Colonic mucosa (tissue), 4 donors: ENCODE results near the gene CCRL2. TPM values are rescaled to one million over a fixed set of nuclear protein-coding genes. Genes with fewer than 3 reads are reported as not detected.
"Not testable (repeated sequence)": the region's sequence is repeated elsewhere in the genome, so short reads cannot be mapped to it uniquely, and the experiment has no call there.

ENCODE experiments used
- DNase-seq: peaks from one replicate; pipeline ENCODE4 v3.0.0-alpha.2; 2020
- H3K27ac ChIP-seq: fragments of 200-600 bp; one replicate; pipeline ENCODE4 v1.8.0; 2021
- H3K27me3 ChIP-seq: fragments of 200-600 bp; one replicate; pipeline ENCODE4 v1.8.0; 2021
- H3K36me3 ChIP-seq: fragments of 200-600 bp; one replicate; pipeline ENCODE4 v1.8.0; 2021
- H3K4me1 ChIP-seq: fragments of 200-600 bp; one replicate; pipeline ENCODE4 v1.8.0; 2021; ENCODE audit warnings: mild to moderate bottlenecking
- H3K4me3 ChIP-seq: fragments of 200-600 bp; one replicate; pipeline ENCODE4 v1.8.0; 2021
- H3K9ac ChIP-seq, 2 donors: one replicate each; pipeline ENCODE4 v1.7.0; 2013; ENCODE audit warnings: control low read depth in 2 of 2, low read depth in 2 of 2, low read length in 2 of 2
- H3K9me3 ChIP-seq: fragments of 200-600 bp; one replicate; pipeline ENCODE4 v1.8.0; 2021
- CTCF ChIP-seq: fragments of 200-600 bp; IDR thresholded peaks from one replicate; pipeline ENCODE4 v1.8.0; 2022; ENCODE audit warnings: antibody characterized with exemption, mild to moderate bottlenecking
- intact Hi-C: fragments of 100-400 bp; cut with DNase I; formaldehyde crosslinking; loops from one replicate; pipeline ENCODE4 v1.14.1; 2022
- total RNA-seq, 2 donors: library from RNA; stranded (reverse); fragmentation: NEBNext Ultra II Directional in 1 of 2; extraction: Animal tissue kit (Norgen Biotek cat#: 25700) in 1 of 2; gene quantifications; one replicate each; pipeline ENCODE4 v1.2.1, GENCODE V29; 2021
- donor health status: healthy.
- donor health status: DM: no; HTN: no; CAD: no.
- donor health status: DM: no; HTN: no; CAD: no.

The CCRL2 gene
- total RNA-seq, 2 donors from 2014 or later: 10.9 to 17.6 TPM

GRCh38 chr3:46419816-46420215 is 12.8 kb downstream of the CCRL2 start:
- no peak for TF ChIP-seq CTCF
- DNase-seq: no peak
- no peaks in the 10 kb centered on the region for H3K4me1 ChIP-seq
- intact Hi-C loops: no loop called here
- no peaks in the 10 kb centered on the region for H3K9me3 ChIP-seq
- H3K36me3 ChIP-seq: no peaks in the 10 kb centered on the region
- no peak overlapping the region for H3K27ac ChIP-seq
- H3K27me3 ChIP-seq: no peaks in the 10 kb centered on the region
- no peak overlapping the region for H3K4me3 ChIP-seq
- no peak overlapping the region for H3K9ac ChIP-seq

- Histone ChIP-seq H3K9ac (no peak overlapping the region), H3K9me3 (no peaks in the 10 kb centered on the region), H3K4me1 (no peaks in the 10 kb centered on the region), H3K4me3 (no peak overlapping the region), H3K27me3 (no peaks in the 10 kb centered on the region), H3K27ac (no peak overlapping the region), H3K36me3 (no peaks in the 10 kb centered on the region)
- intact Hi-C loops: no loop called here
- TF ChIP-seq CTCF: no peak
- DNase-seq: no peak
Measured at GRCh38 chr3:46420931-46421330, 13.9 kb downstream of the CCRL2 start.

- H3K9me3 ChIP-seq: no peaks in the 10 kb centered on the region
- TF ChIP-seq CTCF: no peak
- no peaks in the 10 kb centered on the region for H3K4me1 ChIP-seq
- DNase-seq: no peak
- H3K9ac ChIP-seq: no peak overlapping the region
- no peak overlapping the region for H3K4me3 ChIP-seq
- H3K36me3 ChIP-seq: no peaks in the 10 kb centered on the region
- H3K27me3 ChIP-seq: no peaks in the 10 kb centered on the region
- H3K27ac ChIP-seq: no peak overlapping the region
- intact Hi-C loops: no loop called here
Measured at GRCh38 chr3:46422617-46423016, 15.6 kb downstream of the CCRL2 start.

DNA sequence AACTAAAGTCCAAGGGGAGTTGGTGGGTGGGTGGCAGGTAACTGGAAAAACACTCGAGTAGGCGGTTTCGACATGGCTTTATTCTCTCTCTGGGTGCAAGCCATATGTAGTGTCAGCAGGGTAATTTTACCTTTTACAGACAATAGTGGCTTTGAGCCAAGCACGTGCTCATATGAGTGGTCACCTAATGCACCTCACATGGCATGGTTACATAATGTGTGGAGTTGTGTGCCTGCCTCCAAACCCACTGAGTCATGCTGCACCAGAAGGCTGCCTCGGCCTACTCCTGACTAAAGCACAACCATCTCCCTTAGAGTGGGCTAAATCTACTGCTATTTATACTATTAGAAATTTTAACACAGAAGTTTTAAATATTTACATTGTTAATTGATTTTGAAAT is 16.5 kb downstream of the CCRL2 start:
- no peak for DNase-seq
- no peaks in the 10 kb centered on the region for H3K4me1 ChIP-seq
- no peaks in the 10 kb centered on the region for H3K36me3 ChIP-seq
- TF ChIP-seq CTCF: no peak
- no peak overlapping the region for H3K9ac ChIP-seq
- no peaks in the 10 kb centered on the region for H3K9me3 ChIP-seq
- H3K27ac ChIP-seq: no peak overlapping the region
- H3K27me3 ChIP-seq: no peaks in the 10 kb centered on the region
- intact Hi-C loops: no loop called here
- H3K4me3 ChIP-seq: no peak overlapping the region

DNA sequence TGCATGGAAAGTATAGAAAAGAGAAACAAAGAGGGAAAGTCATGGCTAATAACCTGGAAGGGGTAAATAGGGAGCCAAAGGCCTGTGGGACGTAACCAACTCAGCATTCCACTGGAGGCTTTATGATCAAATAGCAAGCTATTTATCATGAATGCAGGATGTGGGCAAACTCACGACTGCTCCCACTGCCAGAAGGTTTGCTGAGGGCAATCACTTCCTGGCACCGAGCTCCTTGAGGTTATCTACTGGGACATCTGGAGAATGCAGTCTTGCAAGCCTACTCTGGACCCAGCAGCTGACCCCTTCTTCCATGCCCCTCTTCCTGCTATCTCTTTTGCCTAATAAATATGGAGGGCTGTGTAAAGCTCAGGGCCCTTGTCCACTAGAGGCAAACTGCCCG is 19.4 kb downstream of the CCRL2 start:
- H3K27me3 ChIP-seq, H3K36me3 ChIP-seq, H3K9me3 ChIP-seq, H3K27ac ChIP-seq, H3K9ac ChIP-seq, H3K4me1 ChIP-seq, intact Hi-C loops, H3K4me3 ChIP-seq, DNase-seq: not testable (repeated sequence)

DNA sequence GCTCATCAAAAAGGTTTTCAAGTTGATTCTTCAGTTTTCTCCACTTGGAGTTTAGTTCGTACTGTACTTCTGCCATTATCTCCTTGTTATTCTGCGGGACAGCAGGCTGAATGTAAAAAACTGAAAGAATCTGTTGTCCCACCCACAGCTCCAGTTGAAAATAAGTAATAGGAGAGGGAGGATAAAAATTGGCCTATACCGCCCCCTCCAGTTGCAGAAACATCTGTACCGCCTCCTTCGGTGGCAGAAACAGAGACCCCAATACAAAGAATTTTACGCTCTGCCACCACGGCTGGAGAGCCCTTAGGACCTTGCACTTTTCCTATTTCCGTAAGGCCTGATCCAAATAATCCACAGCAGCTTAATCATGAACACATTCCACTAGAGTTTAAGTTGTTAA is 20.3 kb downstream of the CCRL2 start:
- H3K27ac ChIP-seq, H3K9me3 ChIP-seq, H3K9ac ChIP-seq, H3K27me3 ChIP-seq, intact Hi-C loops, H3K36me3 ChIP-seq, H3K4me1 ChIP-seq, DNase-seq, H3K4me3 ChIP-seq: not testable (repeated sequence)
